ENCODE measurements around the gene NPC1L1.
A peak's percentile ranks its signal among the peaks of the same experiment; 100 is the strongest.
"Not testable (repeated sequence)": the region's sequence is repeated elsewhere in the genome, so short reads cannot be mapped to it uniquely, and the experiment has no call there.

Gene NPC1L1

DNA sequence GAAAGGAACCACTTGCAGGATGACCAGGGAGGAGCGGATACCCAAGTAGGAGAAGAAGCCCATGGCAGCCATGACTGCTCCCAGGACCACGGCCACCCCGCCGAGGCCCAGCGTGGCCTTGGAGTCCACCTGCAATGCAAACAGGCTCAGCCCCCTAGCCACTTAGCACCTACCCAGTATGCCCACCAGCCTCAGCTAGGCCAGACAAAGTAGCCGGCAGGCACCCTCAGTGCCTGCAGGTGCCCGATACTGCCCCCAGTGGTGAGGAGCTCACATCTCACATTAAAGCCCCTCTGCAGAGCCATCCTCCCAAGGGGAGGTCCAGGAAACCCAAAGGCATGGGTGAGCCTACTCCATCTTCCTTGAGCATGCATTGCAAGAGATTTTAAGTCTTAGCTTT is 6.6 kb downstream of the NPC1L1 start:
- peak; percentile 29 to 38 for DNase-seq

DNA sequence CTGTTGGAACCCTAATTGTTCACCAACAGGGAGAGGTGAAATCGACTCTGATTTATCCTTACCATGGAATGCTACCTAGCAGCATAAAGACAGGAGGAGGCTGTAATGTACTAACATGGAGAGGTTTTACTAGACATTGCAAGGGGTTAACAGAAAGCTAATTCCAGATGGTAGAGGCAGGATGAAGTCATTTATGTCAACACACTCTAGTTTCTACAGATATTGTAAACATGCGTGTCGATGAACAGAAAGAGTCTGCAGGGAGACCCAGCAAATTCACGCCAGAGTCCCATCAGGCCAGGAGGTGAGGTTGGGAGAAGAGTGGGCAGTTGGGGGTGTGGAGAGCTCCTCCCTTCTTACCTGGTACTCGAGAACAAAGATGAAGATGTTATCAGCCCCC is 7.0 kb downstream of the NPC1L1 start:
- no peak for DNase-seq

DNA sequence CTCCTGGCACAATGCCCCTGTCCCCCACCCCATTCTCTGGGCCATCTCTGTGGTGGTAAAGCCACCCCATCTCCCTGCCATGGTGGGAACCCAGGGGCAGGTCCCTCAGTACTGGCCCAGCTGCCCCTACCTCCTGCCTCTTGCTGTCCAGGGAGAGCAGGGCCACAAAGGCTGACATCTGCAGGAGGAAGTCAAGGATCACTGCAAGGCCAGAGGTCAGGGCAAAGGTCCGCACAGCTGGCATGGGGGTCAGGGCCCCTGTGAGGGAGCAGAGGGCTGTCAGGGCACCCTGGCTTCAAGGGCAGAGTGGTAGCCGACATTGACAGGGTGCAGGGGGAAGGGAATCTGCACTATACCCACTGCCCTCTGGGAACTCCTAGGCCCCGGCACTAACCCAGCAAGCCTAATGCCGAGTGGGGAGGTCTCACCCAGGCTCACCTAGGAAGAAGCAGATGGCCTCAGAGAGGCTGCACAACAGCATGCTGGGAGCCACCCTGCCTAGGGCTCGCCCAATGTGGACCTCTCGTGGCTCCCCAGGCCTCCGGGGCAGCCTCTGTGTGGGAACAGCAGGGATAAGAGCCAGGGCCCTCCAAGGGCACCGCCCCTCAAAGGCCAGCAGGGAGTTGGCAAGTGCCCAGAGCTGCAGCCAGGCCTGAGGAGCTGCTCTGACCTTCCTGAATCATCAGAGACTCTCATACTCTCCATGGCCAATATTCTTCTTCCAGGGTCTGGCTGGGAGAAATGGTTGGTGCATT is 7.7 kb downstream of the NPC1L1 start:
- DNase-seq = no peak

DNA sequence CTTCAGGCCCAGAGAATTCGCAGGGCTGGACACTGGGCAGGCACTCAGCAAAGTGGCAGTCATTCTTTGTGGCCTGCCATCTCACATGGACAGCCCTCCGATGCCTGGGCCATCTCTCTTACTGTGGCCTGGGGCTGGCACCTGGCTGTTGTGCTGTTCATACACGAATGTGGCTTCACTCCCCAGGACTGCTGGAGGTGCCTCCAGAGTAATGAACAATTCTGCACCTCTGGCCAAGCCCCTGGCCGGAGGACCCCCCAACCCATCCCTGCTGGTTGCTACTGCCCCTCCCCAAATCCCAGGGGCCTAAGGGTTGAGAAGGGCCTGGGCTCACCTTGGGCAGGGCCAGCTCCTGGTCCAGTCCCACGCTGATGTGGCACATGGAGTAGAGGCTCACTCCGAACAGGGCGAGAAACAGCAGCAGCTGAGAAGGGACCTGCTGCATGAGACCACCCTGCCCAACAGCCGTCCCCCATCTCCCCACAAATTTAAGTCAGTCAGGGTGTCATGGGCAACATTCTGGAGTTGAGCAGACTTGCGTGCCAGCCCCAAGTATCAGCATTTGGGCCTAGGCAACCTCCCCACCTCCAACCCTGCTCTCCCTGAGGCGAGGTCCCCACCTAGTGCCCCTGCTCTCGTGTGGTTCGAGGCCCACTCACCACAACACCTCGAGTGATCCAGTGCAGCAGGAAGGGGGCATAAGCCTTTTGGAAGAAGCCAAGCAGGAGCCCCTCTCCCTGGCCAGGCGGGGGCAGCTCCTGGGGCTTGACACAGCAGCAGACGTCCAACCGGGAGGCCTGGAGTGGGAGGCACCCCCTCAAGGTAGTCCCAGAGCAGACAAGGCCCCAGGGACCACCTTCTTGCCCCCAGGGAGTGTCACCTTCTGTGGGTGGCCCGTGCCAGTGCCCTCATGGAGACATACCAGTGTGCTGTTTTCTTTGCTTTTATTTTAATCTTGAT is 9.4 kb downstream of the NPC1L1 start:
- no peak for DNase-seq

DNA sequence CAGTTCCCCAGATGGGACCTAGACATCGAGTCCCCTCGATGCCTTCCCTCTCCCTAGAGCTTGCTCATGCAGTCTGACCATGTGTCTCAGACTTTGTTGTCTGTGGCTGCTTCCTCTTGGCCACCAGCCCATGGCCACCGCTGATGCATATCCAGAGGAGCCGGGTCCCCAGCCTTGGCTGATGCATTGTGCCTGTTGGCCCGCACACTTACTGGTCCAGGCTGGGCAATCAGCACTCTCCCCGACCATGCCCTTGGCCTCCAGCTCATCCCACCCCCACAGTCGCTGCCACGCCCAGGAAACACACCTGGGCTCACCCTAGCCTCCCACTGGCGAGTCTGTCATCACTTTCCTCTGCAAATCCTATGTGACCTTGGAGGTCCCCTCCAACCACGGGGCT is 10.1 kb downstream of the NPC1L1 start:
- no peak for DNase-seq

DNA sequence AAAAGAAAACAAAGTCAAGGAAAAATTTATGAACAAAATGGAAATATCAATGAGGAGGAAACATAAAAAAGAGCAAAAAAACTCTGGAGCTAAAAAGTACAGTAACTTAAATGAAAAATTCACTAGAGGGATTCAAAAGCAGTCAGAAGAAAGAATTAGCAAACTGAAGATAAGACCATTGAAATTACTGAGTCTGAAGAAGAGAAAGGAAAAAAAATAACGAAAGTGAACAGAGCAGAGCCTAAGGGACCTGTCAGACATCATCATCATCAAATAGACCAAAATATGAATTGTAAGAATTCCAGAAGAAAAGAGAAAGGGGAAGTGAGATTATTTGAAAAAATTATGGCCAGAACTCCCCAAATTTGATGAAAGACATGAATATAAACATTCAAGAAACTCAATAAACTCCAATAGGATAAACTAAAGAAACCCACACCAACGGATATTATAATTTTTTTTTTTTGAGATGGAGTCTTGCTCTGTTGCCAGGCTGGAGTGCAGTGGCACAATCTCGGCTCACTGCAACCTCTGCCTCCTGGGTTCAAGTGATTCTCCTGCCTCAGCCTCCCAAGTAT is 16.2 kb downstream of the NPC1L1 start:
- DNase-seq = no peak

DNA sequence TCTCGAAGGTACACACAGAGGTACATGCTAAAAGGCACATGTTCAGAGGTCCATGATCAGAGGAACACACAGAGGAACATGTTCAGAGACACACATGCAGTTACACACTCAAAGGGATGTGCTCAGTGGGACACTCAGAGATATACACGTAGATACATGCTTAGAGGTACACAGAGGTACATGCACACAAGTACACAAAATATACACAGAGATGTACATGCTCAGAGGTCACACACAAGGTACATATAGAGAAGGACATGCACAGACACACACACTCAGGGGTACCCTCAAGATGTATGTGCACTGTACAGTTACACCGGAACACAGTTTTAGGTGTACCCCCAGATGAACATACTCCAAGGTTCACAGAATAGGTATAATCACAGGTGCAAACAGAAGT is 18.8 kb downstream of the NPC1L1 start:
- DNase-seq = no peak

DNA sequence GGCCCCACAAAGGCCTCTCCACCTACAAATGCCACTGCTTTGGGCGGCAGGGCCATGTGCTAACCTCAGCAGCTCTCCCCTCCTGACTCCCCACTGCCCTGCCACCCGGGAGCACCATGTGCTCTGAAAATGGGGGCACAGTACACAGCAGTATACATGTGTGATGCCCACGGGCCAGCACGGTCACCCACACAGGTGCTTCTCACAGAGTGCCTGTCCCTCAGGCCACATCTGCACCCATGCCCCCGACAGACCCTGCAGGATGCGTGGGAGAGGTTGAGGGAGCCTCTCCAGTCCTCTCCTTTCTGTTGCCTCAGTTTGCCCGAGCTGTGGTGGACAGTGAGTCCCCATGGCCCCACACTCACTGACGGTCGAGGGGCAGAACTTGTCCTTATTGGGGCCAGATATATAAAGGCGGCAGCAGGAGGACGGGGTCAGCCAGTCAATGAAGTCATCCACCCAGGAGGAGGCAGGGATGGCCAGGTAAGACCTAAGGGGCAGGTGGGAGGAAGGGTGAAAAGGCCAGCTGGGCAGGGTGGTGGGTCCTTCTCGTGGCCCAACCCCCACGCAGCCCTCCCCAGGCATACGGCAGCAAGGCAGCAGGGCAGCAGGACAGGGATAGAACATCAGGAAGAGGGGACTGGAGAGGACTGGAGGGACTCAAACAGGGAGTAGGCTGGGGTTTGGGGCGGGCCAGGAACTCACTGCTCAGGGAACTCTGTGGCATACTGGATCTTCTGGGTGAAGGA is 19.6 kb downstream of the NPC1L1 start:
- DNase-seq = no peak

DNA sequence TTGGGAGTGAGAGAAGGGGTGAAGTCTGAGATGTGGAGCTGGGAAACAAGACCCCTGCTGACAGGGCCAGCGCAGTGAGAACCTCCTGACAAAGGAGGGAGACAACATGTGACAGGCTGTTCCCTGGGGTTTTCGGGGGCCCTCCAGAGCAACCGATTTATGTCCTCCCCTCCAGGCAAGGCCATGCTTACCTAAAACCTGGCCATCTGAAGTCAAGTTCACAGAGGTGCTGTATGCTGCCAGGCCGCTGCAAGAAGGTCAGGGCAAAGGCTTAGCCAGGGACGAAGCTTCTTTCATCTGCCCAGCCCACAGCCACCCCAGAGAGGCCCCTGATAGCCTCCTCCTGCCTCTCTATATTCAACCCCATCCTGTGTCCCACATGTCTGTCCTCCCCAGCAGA is 20.6 kb downstream of the NPC1L1 start:
- DNase-seq = no peak

DNA sequence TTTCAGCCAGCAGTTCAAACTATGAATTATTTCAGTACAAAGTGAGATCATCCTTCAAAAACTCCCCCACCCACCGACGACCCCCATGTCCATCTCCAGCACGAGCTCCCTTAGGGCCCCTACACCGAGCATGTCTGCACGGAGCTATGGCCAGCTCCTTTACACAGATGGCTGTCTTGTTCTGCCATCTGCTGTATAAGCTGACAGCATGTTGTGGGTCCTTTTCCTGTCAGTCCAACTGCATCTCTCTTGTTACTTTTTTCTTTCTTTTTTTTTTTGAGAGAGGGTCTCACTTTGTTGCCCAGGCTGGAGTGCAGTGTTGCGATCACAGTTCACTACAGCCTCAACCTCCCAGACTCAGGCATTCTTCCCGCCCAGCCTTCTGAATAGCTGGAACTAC is 21.6 kb downstream of the NPC1L1 start:
- no peak for DNase-seq

DNA sequence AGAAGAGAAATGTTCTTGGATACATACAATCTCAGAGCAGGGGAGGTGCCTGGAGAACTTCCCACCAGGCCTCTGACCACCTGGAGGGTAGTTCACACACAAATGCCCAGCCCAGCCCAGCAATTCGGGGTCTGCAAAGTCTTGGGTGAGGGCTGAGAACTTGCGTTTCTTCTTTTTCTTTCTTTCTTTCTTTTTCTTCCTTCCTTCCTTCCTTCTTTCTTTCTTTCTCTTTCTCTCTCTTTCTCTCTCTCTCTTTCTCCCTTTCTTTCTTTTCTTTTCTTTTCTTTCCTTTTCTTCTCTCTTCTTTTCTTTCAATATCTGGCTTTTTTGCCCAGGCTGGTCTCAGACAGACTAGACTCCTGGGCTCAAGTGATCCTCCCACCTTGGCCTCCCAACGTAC is 22.4 kb downstream of the NPC1L1 start:
- no peak for DNase-seq

DNA sequence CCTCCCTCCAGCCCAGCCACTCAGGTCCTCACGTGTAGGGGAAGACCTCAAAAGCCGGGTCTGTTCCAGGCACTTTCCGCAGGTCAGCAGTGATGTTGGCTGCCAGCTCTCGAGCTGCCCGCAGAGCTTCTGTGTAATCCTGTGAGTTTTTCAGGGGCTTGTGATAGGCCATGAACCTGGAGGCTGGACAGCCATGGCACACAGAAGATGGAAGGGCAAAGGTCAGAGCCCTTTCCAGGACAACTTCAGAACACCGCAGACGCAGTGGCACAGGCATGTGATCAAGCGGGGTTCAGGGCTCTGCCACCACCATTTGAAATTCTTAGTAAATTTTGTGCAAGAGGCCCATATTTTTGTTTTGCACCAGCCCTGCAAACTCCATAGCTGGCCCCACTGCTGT is 24.0 kb downstream of the NPC1L1 start:
- DNase-seq = no peak

DNA sequence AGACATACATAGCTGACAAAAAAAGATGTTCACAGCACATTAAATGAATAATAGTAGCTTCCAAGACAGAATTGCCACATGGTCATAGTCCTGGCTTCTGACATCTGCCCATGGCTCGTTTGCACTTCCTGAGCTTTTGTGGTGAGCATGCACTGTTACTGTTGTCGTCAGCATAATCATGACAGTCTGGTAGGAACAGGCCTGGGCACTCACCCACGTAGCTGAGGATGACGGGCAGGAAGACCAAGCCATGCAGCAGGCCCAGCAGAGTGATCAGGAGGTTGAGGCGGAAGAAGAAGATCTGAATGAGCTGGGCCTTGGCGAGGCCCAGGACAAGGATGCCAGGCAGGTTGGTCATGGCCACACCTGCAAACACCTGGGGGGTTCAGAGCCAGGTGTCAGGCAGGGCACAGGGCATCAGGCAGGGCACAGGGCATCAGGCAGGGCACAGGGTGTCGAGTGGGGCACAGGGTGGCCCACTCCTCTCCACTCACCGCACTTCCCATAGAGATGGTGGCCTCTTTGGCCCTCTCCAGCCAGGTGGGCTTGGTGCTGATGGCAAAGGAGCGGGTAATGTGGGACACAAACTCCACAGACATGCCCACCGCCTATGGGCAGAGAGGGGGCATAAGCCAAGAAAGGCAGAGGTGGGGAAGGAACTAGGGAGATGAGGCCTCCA is 25.4 kb downstream of the NPC1L1 start:
- DNase-seq = no peak

DNA sequence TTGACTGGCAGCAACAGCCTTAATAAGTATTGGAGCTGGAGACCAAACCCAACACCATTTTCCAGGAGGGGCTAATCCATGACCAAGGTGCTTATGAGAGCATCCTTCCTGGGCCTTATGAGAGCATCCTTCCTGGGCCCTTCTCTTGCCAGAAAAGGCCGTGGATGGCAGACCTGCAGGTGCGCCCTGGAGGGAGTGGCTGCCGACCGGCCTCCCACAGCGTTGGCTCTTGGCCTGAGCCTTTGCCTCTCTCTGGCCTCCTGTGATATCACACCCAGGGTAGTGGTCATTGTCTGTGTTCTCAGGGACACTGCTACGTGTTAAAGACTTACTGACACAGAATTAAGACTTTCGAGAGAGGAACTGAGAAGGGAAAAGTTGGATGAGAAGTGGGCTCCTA is 28.4 kb downstream of the NPC1L1 start:
- no peak for DNase-seq

DNA sequence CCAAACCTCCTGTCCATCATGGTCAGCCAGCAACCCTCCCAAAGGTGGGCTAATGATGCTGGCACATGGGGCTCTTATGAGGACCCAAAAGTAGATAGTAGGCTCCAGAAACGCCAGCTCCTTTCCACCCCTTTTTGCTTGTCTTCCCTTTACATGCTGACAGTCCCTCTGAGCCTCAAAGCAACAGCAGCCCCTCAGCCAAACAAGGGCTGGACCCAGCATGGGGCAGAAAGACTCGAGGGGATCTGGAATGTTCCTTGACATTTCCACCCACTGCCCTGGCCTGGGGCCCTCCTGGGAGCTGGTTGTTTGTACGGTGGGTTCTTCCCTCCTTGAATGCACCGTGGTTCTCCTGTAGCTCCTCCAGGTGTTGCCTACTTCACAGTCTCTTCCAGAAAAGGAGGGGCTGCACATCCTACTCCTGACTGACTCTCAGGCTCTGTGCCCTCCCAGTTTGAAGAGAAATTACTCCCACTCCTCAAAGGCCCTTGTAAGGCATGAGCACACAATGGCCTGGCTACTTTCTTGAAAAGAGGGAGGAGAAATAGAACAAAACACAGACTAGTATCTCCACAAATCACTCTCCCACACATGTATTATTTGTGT is 29.2 kb downstream of the NPC1L1 start:
- DNase-seq = no peak

DNA sequence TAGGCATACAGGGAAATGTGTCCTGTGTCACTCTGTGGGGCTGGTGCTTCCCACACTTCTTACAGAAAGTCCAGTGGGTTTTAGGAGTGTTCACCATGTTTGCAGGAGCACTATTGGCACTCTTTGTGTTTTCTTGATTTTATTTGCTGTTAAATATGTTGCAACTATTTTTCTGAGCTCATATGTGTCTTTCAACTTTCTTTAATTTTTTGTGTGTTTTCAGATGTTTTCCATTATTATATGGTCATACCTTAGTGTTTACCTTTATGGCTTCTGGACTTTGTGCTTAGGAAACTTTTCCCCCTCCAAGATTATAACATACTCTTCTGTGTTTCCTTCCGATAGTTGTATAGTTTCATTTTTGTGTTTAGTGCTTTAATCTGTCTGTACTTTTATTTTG is 29.9 kb downstream of the NPC1L1 start:
- DNase-seq = no peak

DNA sequence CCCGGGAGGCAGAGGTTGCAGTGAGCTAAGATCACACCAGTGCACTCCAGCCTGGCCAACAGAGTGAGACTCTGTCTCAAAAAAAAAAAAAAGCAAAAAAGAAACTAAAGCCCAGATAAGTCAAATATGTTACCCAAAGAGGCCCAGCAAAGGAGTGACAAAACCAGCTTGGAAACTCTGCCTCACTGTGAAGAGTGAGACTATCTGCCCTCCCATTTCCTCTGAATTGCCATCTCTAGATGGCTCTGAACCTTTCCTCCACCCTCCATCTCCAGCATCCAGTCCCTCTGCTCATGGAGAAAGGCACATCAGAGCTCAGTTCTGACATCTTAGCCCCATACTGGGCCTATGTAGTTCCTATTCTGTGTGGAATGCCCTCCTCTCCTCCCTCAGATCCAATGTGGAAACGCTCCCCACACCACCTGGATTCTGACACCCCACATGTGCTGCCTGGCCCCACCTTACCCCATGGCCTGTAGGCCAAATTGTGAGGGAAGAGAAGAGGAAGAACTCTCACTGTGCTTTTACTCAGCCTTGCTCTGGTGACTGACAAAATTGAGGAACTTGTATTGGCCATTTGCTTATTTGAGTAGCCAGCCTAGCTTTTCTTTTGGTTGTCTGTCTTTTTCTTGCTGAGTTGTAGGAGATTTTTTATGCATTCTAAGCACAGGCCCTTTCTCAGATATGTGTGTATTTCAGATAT is 32.7 kb downstream of the NPC1L1 start:
- DNase-seq = no peak

DNA sequence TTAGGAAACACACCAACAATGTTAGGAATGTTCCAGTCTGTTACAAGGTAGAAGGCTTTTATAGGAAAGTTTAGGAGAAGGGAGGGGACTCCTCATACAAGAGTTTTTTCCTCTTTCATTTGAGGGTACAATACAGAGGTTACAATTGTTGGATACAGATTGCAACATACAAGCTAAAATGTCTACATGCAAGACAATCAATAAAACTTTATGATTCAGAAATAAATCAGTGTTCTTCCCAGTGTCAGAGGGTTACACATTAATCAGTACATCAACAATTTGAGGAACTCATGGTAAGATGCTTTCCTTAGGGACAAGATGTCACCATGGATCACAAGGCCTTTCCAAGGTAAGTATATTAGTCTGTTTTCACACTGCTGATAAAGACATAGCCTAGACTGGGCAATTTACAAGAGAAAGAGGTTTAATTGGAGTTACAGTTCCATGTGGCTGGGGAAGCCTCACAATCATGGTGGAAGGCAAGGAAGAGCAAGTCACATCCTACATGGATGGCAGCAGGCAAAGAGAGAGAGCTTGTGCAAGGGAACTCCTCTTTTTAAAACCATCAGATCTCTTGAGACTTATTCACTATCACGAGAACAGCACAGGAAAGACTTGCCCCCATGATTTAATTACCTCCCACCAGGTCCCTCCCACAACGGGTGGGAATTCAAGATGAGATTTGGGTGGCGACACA is 34.4 kb downstream of the NPC1L1 start:
- DNase-seq = not testable (repeated sequence)

DNA sequence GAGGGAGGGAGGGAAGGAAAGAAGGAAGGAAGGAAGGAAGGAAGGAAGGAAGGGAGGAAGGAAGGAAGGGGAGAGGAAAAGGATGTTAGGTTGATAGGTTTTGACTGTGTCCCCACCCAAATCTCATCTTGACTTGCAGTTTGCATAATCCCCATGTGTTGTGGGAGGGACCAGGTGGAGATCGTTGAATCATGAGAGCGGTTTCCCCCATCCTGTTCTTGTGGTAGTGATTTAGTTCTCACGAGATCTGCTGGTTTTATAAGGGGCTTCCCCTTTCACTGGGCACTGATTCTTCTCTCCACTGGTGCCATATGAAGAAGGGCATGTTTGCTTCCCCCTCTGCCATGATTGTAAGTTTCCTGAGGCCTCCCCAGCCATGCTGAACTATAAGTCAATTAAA is 35.5 kb downstream of the NPC1L1 start:
- no peak for DNase-seq

DNA sequence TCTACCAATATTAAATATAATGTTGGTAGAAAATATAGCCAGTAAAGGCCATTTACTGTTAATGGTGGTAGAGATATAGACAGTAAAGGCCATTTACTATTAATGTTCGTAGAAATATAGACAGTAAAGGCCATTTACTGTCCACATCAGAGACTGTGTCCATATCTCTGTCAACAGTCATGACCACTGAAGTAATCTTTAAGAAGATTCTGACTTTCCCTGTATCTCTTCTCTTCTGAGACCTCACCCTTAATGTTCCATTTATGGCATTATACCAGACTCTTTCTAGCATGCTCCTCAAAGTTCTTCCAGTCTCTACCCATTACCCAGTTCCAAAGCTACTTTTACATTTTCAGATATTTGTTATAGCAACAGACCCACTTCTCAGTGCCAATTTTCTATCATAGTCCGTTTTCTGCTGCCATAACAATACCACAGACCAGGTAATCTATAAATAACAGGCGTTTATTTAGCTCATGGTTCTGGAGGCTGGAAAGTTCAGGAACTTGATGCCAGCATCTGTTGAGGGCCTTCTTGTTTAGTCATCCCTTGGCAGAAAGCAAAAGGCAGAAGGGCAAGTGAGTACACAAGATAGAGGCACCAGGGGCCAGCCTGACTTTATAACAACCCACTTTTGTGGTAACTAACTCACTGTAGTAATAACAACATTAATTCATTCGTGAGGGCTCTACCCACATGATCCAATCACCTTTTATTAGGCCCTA is 42.7 kb downstream of the NPC1L1 start:
- no peak for DNase-seq

Measured in SW 1271 (cell line).